GM19468 (cell line): ENCODE results near the gene KLHDC8A.
"Not testable (repeated sequence)": the region's sequence is repeated elsewhere in the genome, so short reads cannot be mapped to it uniquely, and the experiment has no call there.

Source experiments
- ATAC-seq: cut with Tn5 transposase; IDR thresholded peaks from one replicate; pipeline ENCODE4 v1.9.1; 2021; ENCODE audit warnings: mild to moderate bottlenecking, moderate library complexity, moderate number of reproducible peaks; ENCODE audit not compliant: unreplicated experiment; ENCODE audit errors: extremely low read depth

KLHDC8A gene

GRCh38 chr1:205356440-205357139 lies at the start of gene KLHDC8A:
Gene KLHDC8A (minus strand): TSS chr1:205356922. CDS start chr1:205343604, 13,318 bp downstream.
- no peak for ATAC-seq

GRCh38 chr1:205406252-205406651 lies 49.5 kb upstream of the KLHDC8A start:
- not testable (repeated sequence) for ATAC-seq

GRCh38 chr1:205404484-205404883 lies 47.8 kb upstream of the KLHDC8A start:
- not testable (repeated sequence) for ATAC-seq

- ATAC-seq: no peak
These were observed 41.9 kb upstream of the KLHDC8A start for GRCh38 chr1:205398586-205398985.

- ATAC-seq: no peak
These were observed 40.4 kb upstream of the KLHDC8A start for GRCh38 chr1:205396967-205397616.

- ATAC-seq: no peak
These were observed 38.9 kb upstream of the KLHDC8A start for GRCh38 chr1:205395616-205396015.

- ATAC-seq: no peak
These were observed 35.9 kb upstream of the KLHDC8A start for GRCh38 chr1:205392650-205393049.

GRCh38 chr1:205391386-205391785 lies 34.7 kb upstream of the KLHDC8A start:
- no peak for ATAC-seq

- ATAC-seq: no peak
These were observed 31.1 kb upstream of the KLHDC8A start for GRCh38 chr1:205387845-205388244.

GRCh38 chr1:205382990-205383389 lies 26.3 kb upstream of the KLHDC8A start:
- not testable (repeated sequence) for ATAC-seq

GRCh38 chr1:205382561-205382960 lies 25.8 kb upstream of the KLHDC8A start:
- no peak for ATAC-seq

- no peak for ATAC-seq
These were observed 24.6 kb upstream of the KLHDC8A start for GRCh38 chr1:205381305-205381704.

- ATAC-seq: no peak
These were observed 24.2 kb upstream of the KLHDC8A start for GRCh38 chr1:205380882-205381281.

GRCh38 chr1:205379056-205379455 lies 22.3 kb upstream of the KLHDC8A start:
- ATAC-seq: no peak

- ATAC-seq: no peak
These were observed 20.6 kb upstream of the KLHDC8A start for GRCh38 chr1:205377355-205377754.

- ATAC-seq: no peak
These were observed 20.0 kb upstream of the KLHDC8A start for GRCh38 chr1:205376739-205377138.

GRCh38 chr1:205375835-205376545 lies 19.3 kb upstream of the KLHDC8A start:
- ATAC-seq: no peak

GRCh38 chr1:205374210-205375078 lies 17.7 kb upstream of the KLHDC8A start:
- ATAC-seq: no peak

- ATAC-seq: no peak
These were observed 17.1 kb upstream of the KLHDC8A start for GRCh38 chr1:205373798-205374175.
